ENCODE data around the gene COX20.
"Not testable (repeated sequence)": the region's sequence is repeated elsewhere in the genome, so short reads cannot be mapped to it uniquely, and the experiment has no call there.

Gene COX20

GRCh38 chr1:244815600-244816099 is 19.8 kb upstream of the COX20 start:
- no peak for DNase-seq

GRCh38 chr1:244817415-244817894 is 18.0 kb upstream of the COX20 start:
- DNase-seq = no peak

GRCh38 chr1:244820131-244820530 is 15.3 kb upstream of the COX20 start:
- no peak for DNase-seq

- DNase-seq = no peak
Measured at GRCh38 chr1:244821134-244821533, 14.3 kb upstream of the COX20 start.

DNA sequence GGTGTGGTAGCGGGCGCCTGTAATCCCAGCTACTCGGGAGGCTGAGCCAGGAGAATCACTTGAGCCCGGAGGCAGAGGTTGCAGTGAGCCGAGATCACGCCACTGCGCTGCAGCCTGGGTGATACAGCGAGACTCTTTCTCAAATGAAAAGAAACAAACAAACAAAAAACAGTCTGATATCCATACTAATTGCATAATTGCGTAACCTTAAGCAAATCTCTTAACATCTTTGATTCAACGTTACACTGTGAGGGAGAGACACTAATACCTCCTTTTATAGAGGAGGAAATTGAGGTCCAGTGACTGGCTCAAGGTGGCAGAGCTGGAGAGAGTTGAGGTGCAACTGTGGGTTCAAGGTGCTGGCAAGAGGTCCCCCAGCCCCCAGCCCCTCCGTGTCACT is 12.6 kb upstream of the COX20 start:
- DNase-seq = no peak

DNA sequence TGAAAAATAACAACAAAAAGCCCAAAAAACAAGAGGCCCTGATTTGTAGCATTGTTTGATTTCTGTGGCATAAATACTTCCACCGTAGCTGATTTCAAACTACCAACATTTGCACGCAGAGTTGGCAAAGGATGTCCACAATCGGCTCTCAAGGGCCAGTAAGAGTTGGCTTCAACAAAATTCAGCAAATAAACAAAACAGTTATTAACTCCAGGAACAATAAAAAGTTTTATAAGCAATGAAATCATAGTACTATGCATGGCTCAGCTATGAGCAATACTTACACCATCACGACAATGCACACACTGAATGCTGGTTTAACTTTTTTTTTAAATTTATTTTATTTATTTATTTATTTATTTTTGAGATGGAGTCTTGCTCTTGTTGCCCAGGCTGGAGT is 8.7 kb upstream of the COX20 start:
- DNase-seq = no peak

DNA sequence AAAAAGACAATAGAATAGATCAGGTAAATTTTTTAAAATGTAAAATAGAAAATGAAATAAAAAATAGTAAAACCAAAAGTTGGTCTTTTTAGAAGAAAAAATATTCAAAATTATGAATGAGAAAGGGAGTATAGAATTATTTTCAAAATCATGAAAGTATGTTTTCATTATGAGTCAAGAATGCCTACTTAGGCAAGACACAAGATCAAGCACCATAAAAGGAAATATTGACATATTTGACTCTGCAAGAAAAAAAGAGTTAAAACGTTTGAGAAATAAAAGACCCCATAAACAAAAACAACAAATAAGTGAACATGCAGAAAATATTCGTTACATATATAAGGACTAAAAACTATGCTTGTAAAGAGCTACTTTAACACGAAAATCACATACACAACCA is 4.8 kb upstream of the COX20 start:
- no peak for DNase-seq

DNA sequence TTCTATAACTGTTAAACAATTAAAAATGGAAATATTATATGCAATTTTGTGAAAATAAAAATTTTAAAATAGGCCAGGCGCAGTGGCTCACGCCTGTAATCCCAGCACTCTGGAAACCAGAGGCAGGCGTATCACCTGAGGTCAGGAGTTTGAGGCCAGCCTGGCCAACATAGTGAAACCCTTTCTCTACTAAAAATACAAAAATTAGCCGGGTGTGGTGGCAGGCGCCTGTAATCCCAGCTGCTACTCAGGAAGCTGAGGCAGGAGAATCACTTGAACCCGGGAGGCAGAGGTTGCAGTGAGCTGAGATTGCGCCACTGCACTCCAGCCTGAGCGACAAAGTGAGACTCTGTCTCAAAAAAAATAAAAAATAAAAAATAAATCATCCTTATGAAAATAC is 2.2 kb upstream of the COX20 start:
- DNase-seq = not testable (repeated sequence)

GRCh38 chr1:244833734-244834542 is 1.5 kb upstream of the COX20 start:
- peak; percentile 77 for DNase-seq

DNA sequence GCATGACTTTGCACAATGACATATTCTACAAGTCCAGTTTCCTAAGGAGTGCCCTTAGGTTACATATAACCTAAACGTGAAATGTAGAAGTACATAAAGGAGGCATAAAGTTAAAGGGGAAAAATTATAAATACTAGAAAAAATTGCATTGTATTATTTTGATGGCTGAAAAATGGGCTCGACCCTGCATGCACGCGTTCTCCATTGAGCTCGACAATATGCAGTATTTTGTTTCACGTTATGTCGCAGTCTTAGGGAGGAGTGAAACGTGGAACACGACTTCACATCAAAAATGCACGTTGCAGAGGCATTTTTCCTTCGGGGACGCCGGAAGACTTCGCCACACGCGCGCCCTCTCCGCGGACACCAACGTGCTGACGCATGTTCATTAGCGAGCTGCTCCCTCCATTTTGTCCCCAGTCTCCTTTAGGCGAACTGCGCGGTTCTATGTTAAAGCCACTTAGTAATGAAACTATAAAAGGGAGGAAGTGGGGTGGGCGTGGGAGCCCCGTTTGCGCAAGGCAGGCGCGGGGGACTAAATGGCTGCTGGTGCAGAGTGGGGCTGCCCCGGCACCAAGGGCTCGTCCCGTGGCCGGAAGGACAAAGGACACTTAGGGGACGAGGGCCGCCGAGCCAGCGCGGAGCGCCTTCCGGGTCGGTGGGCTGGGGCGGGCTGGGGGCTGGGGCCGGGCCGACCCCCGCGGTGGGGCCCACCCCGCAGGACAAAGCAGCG is 749 bp upstream of the COX20 start:
- DNase-seq = peak; percentile 98

- peak; percentile 64 for DNase-seq
Measured at GRCh38 chr1:244836135-244836521, 670 bp downstream of the COX20 start.

GRCh38 chr1:244836584-244836983 is 1.1 kb downstream of the COX20 start:
- DNase-seq = no peak

DNA sequence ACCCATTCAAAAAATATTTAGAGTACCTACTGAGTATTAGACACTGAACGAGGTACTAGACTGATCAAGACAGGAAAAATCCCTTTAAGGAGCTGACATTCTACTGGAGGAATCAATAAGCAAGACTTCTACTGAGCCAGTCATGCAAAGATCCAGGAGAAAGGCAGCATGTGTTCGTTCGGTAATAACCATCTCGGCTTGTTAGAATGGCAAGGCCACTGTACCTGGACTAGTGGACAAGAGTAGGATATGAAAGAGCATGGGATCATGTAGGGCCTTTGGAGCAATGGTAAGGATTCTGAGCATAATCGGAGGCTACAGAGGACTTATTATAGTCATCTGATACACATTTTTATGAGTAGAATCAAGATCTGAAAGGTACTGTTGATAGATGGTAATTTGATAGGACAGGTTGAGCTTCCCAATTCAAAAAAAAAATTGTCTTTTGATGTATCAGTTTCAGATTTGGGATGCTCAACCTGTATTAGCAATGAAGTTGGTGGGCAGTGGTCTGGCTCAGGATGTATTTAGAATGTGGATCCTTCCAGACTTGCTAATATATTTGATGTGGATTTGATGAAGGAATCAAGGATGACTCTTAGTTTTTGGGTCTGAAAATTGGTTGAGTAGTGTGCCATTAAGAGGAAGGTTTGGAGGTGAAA is 2.3 kb downstream of the COX20 start:
- no peak for DNase-seq

DNA sequence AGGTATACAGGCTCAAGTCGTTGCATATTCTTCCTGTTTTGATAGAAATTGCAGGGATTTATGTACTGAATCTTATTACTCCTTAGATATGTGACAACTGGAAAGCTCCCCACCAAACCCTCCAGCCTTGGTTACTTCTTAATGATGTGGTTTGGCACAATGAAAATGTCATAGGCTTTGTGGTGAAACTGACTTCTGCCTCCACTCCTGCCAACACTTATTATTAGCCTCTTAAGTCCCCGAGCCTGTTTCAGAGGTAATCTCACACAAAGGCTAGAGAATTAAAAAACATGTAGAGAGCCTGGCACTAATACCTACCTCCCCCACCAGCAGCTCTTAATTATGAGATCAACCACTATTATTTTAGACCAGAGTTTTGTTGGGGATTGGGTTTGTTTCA is 4.2 kb downstream of the COX20 start:
- no peak for DNase-seq

DNA sequence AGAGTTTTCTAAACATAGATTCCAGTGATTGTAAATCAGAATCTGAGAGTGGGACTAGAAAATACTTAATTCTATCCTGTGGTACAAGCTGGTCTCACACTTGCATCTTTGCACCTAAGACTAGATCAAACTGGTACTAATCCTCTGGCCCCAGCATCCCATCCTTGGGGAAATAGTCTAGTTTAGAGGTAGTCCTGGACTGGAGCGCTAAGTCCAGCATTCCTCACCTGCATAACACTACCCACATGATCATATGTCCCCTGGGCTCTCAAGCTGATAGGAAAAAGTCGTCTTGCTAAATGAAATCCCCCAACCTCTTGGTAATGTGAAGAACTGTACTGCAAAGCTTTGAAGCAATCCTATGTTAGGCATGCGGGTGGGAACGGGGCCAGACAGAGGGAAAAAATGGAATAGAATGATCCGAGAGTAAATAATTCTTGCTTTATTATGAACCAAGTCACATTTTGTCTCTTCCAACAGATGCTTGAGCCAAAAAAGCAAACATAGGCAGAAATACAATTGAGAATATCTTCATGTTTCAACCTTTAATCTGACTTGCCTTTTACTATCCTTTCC is 4.8 kb downstream of the COX20 start:
- DNase-seq = no peak

GRCh38 chr1:244841273-244841927 is 5.9 kb downstream of the COX20 start:
- DNase-seq = no peak

GRCh38 chr1:244843148-244843978 is 7.9 kb downstream of the COX20 start:
- DNase-seq = no peak

GRCh38 chr1:244844155-244845121 is 9.0 kb downstream of the COX20 start:
- DNase-seq = no peak

- no peak for DNase-seq
Measured at GRCh38 chr1:244846653-244847052, 11.2 kb downstream of the COX20 start.
